Skeletal muscle satellite cell (primary cell): Measurements from ENCODE around the gene TRABD2B.

ENCODE experiments used
- H3K27me3 ChIP-seq: 2 replicates; pipeline ENCODE4 v1.7.0; 2013; ENCODE audit warnings: low read length; ENCODE audit not compliant: control insufficient read depth, insufficient read depth
- H3K36me3 ChIP-seq: 2 replicates; pipeline ENCODE4 v1.7.0; 2013; ENCODE audit warnings: mild to moderate bottlenecking, control low read depth, low read length; ENCODE audit not compliant: insufficient read depth
- H3K4me1 ChIP-seq: 2 replicates; pipeline ENCODE4 v1.7.0; 2013; ENCODE audit warnings: low read length; ENCODE audit not compliant: control insufficient read depth, insufficient read depth
- H3K4me2 ChIP-seq: 2 replicates; pipeline ENCODE4 v1.7.0; 2013; ENCODE audit warnings: mild to moderate bottlenecking, low read length
- H3K4me3 ChIP-seq: 2 replicates; pipeline ENCODE4 v1.7.0; 2013; ENCODE audit warnings: low read length
- H3K9ac ChIP-seq: 2 replicates; pipeline ENCODE4 v1.7.0; 2013; ENCODE audit warnings: mild to moderate bottlenecking, low read depth, low read length, moderate library complexity
- H3K9me3 ChIP-seq: replicated peaks from 2 replicates; pipeline ENCODE4 v1.7.0; 2013; ENCODE audit warnings: mild to moderate bottlenecking, control low read depth, low read length

The TRABD2B gene

GRCh38 chr1:47819574-47819888 is 177.7 kb downstream of the TRABD2B start:
- H3K36me3 ChIP-seq, result no peaks in the 10 kb centered on the region

DNA sequence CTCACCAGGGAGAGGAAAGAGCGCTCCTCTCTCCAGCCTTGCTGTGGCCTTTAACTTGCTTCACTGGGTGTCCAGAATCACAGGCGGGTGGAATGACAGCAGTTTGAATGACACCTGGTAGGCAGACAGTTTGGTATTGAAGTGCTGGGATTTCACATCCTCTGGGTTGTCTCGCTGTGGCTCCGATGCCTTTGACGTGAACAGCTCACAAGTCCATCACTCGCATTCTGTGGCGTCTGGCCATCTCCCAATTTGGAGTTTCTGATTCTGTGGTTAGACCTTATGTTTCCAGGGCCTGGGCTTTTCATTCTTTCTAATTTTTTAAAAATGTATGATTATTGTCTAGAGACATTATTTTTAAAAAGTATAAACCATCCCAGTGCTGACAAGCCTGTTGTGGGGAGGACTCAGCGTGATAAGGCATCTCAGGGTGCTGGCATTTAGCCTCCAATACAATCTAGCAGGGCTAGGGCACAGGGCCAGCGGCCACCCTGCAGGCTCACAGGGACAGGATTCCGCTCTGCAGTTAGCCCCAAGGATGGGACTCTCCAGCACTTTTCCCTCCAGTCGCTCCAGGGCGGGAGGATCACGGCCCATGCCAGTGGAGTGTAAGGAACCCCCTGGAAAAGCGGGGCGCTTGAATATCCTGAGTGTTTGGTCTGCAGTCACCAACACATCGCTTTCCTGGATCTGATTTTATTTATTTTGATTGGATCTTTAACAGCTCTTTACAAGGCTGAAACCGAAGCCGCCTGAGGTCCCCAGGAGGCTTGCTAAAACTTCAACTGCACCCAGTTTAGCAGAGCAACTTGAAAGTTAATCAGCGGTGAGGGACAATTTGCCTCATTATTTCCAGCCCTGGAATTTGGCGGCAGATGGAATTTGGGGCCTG is 178.3 kb downstream of the TRABD2B start:
- no peaks in the 10 kb centered on the region for H3K36me3 ChIP-seq
- H3K4me2 ChIP-seq, result no peak overlapping the region
- no peak overlapping the region for H3K4me3 ChIP-seq
- H3K9me3 ChIP-seq, result no peaks in the 10 kb centered on the region
- H3K9ac ChIP-seq, result no peak overlapping the region
- H3K4me1 ChIP-seq, result no peaks in the 10 kb centered on the region
- H3K27me3 ChIP-seq, result no peaks in the 10 kb centered on the region

More at GRCh38 chr1:47819574-47819888, 177.7 kb downstream of the TRABD2B start:
- H3K27me3 ChIP-seq, result no peaks in the 10 kb centered on the region
- no peaks in the 10 kb centered on the region for H3K9me3 ChIP-seq
- H3K4me3 ChIP-seq, result no peak overlapping the region
- H3K4me1 ChIP-seq, result no peaks in the 10 kb centered on the region
- no peak overlapping the region for H3K4me2 ChIP-seq
- H3K9ac ChIP-seq, result no peak overlapping the region

GRCh38 chr1:47817861-47818260 is 179.3 kb downstream of the TRABD2B start:
- no peaks in the 10 kb centered on the region for H3K4me1 ChIP-seq
- H3K9me3 ChIP-seq, result no peaks in the 10 kb centered on the region
- H3K36me3 ChIP-seq, result no peaks in the 10 kb centered on the region
- H3K9ac ChIP-seq, result no peak overlapping the region
- H3K4me2 ChIP-seq, result no peak overlapping the region
- H3K4me3 ChIP-seq, result no peak overlapping the region
- H3K27me3 ChIP-seq, result no peaks in the 10 kb centered on the region

- Histone ChIP-seq H3K4me2 (no peak overlapping the region), H3K27me3 (no peaks in the 10 kb centered on the region), H3K4me3 (no peak overlapping the region), H3K4me1 (no peaks in the 10 kb centered on the region), H3K36me3 (no peaks in the 10 kb centered on the region), H3K9ac (no peak overlapping the region), H3K9me3 (no peaks in the 10 kb centered on the region)
These were observed 180.7 kb downstream of the TRABD2B start for GRCh38 chr1:47816325-47817071.

GRCh38 chr1:47814612-47815395 is 182.4 kb downstream of the TRABD2B start:
- Histone ChIP-seq H3K9ac (no peak overlapping the region), H3K4me2 (no peak overlapping the region), H3K9me3 (no peaks in the 10 kb centered on the region), H3K27me3 (no peaks in the 10 kb centered on the region), H3K4me3 (no peak overlapping the region), H3K36me3 (no peaks in the 10 kb centered on the region), H3K4me1 (no peaks in the 10 kb centered on the region)

GRCh38 chr1:47813970-47814369 is 183.2 kb downstream of the TRABD2B start:
- no peak overlapping the region for H3K4me2 ChIP-seq
- H3K27me3 ChIP-seq, result no peaks in the 10 kb centered on the region
- no peaks in the 10 kb centered on the region for H3K9me3 ChIP-seq
- no peak overlapping the region for H3K9ac ChIP-seq
- H3K4me1 ChIP-seq, result no peaks in the 10 kb centered on the region
- H3K4me3 ChIP-seq, result no peak overlapping the region
- no peaks in the 10 kb centered on the region for H3K36me3 ChIP-seq

- Histone ChIP-seq H3K4me1 (no peaks in the 10 kb centered on the region), H3K27me3 (no peaks in the 10 kb centered on the region), H3K9ac (no peak overlapping the region)
These were observed 184.2 kb downstream of the TRABD2B start for GRCh38 chr1:47812904-47813514.

GRCh38 chr1:47810964-47811682 is 186.1 kb downstream of the TRABD2B start:
- H3K36me3 ChIP-seq, result no peaks in the 10 kb centered on the region
- H3K4me3 ChIP-seq, result no peak overlapping the region
- no peak overlapping the region for H3K9ac ChIP-seq
- no peaks in the 10 kb centered on the region for H3K9me3 ChIP-seq
- H3K4me1 ChIP-seq, result no peaks in the 10 kb centered on the region
- no peak overlapping the region for H3K4me2 ChIP-seq
- H3K27me3 ChIP-seq, result no peaks in the 10 kb centered on the region

More at GRCh38 chr1:47812904-47813514, 184.2 kb downstream of the TRABD2B start:
- no peaks in the 10 kb centered on the region for H3K36me3 ChIP-seq
- H3K4me2 ChIP-seq, result no peak overlapping the region
- H3K9me3 ChIP-seq, result no peaks in the 10 kb centered on the region
- H3K4me3 ChIP-seq, result no peak overlapping the region

DNA sequence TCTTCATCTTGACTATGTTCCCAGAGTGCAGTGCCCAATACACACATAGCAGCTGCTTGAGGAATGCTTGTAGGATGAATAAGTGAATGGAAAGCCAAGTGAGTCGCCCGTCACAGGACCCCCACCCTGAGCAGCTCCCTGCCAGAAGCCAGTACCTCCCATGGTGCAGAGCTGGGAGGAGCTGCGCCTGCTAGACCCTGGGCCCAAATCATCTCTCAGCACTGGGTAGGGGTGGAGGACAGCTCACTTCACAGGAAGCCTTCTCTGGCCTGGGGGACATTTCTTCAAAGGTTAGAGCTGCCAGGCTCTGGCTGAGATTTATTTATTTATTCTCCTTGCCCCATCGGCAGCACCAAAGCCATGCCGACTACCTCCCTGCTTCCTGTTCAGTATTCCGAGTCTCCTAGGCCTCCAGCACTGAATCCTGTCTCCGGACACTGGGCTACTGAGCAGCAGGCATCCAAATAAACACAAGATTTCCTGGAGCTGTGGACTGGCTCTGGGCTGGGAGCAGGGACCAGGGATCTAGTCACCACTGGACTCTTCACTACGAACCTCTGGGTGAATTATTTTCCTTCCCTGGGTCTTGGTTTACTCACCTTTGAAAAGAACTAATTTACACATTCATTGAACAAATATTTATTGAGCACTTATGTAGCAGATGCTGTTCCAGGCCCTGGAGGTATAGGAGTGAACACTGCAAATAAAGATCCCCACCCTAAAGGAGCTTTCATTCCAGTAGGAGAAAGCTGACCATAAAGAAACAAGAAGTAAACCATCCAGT is 187.7 kb downstream of the TRABD2B start:
- H3K9me3 ChIP-seq, result no peaks in the 10 kb centered on the region
- H3K9ac ChIP-seq, result no peak overlapping the region
- H3K4me2 ChIP-seq, result no peak overlapping the region
- no peak overlapping the region for H3K4me3 ChIP-seq
- no peaks in the 10 kb centered on the region for H3K36me3 ChIP-seq
- no peaks in the 10 kb centered on the region for H3K4me1 ChIP-seq
- no peaks in the 10 kb centered on the region for H3K27me3 ChIP-seq

GRCh38 chr1:47808612-47809011 is 188.6 kb downstream of the TRABD2B start:
- Histone ChIP-seq H3K4me2 (no peak overlapping the region), H3K36me3 (no peaks in the 10 kb centered on the region), H3K4me3 (no peak overlapping the region), H3K9ac (no peak overlapping the region), H3K27me3 (no peaks in the 10 kb centered on the region), H3K9me3 (no peaks in the 10 kb centered on the region), H3K4me1 (no peaks in the 10 kb centered on the region)
